HG02763 (cell line): Measurements from ENCODE around the gene EHF.
"Not testable (repeated sequence)": the region's sequence is repeated elsewhere in the genome, so short reads cannot be mapped to it uniquely, and the experiment has no call there.

Experiments
- ATAC-seq: cut with Tn5 transposase; IDR thresholded peaks from one replicate; pipeline ENCODE4 v1.9.1; 2021; ENCODE audit warnings: mild to moderate bottlenecking, moderate library complexity; ENCODE audit not compliant: unreplicated experiment

EHF gene

DNA sequence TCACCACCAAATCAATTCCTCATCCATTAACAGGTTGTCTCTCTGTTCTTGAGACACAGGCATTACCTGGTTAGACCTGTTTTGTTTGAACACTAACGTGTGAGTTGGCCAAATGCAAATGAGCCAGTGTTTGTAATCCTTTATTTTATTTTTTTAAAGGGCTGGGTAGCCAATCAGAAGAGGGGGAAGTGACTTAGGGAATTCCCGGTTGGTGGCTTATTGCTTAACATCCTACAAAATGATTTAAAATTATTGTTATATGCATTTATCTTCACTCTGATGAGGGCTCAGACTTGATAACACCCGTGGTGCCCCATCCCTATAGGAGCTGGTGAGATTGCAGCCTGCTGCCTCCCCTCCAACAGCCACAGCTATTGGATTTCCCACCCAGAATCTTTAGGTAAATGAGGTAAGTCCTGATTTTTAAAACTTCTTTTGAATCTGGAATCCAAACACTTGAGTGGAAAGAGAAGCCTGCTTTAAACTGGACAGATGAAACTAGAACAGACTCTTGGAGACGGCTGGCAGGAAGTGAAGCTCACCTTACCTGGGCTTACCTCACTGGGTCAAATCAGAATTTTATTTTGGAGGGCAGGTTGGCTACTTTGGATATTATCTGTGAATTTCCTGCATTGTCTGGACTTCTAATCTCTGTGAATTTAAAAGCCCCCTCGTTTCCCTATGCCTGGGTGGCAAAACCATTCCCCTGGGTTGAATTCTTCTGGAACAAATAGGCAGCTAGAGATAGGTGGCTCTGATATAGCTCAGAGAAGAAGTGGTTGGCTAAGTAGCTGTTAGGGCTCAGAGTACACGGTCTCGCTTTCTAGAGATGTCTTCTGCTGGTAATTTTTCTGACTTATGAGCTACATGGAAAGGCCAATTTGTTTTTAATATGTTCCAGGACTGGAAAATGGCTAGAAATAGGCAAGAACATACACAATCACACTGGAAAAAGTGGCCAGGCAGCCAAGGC is at the start of gene EHF:
Gene EHF, plus strand, starts transcription at position 274 of the 973 bp plus-strand sequence. CDS start 21,538 bp downstream, outside the sequence.
- no peak for ATAC-seq

DNA sequence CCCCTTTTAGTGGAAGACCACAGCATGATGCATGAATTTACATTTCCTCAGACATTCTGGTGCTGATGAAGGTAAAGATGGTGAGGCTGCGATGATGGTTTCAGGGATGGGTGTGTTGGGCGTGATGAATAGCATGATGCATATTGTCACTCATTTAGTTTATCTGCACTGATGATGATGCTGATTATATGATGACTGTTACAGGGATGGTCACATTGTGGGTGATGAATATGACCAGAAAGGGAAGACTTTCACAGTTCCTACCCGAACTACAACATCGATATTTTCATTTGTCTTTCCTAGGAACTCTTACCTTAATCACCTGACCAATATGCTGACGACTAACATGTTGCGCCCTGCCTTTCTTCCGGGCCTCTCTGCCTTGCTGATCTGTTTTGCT is 47.4 kb upstream of the EHF start:
- no peak for ATAC-seq

DNA sequence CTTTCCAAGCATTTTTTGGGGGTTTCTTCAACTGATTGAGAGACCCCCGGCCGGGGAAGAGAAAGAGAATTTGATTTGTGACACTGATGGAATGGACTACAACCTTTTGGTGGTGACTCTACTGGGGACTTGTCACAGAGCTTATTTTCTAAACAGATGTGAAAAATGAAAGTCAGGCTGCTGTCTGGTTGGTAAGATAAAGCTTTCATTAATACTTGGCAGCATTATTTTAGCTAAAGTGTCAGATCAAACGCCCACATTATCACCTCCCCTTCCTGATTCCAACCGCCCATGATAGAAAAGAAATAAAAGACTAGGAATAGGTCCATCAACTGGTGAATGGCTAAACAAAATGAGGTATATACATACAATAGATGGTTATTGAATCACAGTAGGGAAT is 45.6 kb upstream of the EHF start:
- no peak for ATAC-seq

DNA sequence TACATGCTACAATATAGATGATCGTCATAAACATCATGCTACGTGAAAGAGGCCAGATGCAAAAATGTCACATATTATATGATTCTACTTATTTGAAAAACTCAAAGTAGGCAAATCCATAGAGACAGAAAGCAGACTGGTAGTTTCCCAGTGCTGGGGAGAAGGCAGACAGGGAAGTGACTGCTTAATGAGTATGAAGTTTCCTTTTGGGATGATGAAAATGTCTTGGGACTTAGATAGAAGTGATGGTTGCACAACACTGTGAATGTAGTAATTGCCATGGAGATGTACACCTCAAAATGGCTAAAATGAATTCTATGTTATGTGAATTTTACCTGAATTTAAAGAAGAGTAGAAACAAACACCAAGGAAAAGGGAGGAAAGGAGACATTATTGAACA is 45.2 kb upstream of the EHF start:
- no peak for ATAC-seq

DNA sequence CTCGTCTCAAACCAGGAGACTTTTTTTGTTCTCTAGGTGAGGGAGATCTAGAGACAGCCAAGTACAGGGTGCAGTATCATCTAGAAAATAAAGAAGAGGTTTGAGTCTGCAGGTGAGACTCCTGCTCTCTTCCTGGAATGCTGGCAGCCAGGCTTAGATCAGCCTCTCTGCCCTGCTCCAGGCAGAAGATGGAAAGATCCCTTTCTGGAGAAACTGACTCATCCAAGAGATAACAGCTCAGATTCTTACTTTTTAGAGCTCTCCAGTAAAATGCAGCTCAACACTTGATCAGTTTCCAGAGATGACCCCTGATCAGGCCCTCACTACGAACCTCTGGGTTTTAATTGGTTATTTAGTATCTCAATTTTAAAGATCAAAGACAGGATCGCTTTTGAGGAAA is 44.6 kb upstream of the EHF start:
- ATAC-seq: no peak

DNA sequence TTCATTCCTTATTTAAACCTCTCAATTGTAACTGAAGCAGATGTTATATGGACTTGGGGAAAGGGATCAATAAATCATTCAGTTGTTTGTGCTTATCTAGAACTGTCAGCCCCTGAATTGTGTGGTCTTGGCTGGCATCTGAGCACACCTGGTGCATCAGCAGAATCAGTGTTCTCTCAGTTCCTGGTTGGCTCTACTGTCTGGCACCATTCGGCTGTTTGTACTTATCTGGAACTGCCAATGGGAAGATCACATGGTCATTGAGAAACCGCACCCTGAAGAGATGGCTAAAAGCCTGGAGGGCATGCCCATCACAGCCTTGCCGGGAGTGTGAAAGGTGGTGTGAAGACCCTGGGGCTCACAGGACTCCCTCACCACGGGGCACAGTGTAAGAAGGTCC is 37.1 kb upstream of the EHF start:
- no peak for ATAC-seq

DNA sequence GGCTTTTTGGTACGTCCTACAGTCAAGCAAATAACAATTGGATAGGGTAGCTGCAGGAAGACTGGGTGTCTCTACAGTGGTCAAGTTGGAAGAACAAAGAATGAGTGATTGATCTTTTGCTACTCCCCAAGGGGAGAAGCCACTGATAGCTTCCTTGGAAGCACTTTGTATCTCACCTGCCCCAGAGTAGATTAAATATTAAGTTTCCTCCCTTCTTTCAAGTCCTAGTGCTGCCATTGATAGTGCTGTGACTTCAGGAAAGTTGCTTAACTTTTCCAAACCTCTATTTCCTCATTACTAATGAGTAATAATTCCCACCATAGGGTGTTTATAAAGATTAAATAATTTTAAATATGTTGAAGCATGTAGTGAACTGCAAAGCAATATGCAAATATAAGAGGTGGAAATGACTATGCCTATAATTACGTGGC is 35.6 kb upstream of the EHF start:
- ATAC-seq: peak; percentile 17

DNA sequence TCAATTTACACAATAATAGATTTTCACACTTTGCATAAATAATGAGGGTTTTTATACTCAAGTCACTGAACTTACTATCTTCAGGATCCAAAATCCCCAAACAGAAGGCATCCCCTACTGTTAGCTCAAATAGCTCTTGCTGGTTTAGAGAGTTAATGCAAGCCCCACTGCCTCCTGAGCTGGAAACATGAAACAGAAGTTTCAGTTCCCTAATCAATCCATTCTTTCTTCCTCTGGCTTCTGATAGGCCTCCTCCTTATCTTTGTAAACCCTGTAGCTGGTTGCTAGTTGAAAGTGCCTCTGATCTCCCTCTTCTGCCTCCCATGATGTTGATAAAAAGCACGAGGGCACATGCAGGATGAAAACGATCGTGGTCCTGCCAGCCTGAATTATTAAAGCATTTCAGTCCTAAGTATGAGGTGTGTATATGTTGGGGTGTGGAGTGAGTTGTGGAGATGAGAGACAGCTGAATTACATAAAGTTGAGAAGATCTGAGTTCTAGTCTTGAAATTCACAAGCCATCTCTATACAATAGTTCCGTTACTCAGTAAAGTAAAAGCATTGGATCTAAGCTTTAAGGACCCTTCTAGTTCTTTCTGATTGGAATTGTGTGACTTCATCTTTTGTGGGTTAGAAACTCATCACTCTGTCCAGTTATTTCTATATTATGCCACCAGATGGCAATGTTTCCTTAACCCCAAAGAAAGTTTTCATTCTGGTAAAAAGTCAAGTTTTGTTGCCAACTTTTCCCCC is 35.0 kb upstream of the EHF start:
- peak; percentile 74 for ATAC-seq

DNA sequence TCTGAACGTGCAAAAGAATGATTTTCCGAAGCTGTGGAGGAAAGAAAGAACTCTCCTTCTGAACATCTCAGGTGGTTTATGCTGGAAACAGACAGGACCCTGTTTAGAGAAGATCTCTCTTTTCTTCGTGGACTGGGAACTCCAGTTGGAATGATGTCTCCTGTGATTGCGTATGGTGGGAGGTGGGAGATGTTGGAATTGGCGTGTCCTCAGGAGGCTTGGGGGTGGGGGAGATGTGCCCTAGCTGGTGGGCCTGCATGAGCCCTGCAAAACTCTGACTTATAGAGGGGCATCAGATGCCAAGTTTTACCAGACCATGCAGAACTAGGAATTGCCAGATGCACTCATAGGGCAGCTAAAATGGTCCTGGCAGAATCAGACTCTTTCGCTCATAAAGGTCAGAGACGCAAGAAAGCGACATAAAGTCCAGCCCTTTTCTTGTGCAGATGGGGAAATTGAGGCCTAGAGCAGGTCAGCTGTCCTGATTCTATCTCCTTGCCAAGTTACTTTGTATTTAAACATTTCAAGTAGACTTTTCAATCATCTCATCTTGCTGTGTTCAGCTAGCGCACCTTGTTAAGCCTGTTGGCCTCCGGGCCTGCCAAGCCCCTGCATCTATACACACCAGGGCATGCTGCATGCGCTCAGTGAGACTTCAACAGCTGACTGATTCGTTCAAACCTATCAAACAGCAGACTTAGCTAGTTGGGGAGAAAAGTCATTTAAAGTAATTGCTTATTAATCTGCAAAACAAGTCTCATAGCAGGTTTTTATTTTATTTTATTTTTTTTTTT is 34.2 kb upstream of the EHF start:
- ATAC-seq: no peak

DNA sequence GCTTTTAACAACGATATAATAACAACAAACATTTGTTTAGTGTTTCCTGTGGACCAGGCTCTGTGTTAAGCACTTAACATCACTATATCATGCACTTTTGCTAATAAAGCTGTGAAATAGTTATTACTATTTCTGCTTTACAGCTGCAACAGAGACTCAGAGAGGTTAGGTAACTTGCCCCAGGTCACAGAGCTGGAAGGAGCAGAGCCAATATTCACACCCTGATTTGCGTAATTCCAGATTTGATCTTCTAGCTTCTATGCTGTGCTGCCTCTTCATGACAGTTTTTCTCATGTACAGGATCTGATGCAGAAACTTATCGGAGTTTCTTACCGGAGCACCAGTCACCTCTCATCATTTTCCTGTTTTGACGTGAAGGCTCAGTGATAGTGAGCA is 33.6 kb upstream of the EHF start:
- no peak for ATAC-seq

DNA sequence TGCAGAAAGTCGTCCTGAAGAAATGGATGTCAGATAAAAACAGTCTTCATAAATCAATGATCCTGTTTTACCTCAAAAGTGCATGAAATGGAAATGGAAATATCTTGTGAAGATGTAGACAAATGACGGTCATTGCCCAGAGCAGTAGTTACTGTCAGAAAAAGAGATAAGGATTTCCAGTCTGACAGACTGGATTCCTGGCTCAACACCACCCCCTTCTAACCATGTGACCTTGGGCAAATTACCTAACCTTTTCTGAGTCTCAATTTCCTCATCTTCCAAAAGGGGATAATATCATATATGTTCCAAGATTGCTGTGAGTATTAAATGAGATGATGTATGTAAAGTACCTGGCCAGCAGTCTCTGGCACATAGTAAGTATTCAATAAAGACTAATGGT is 32.9 kb upstream of the EHF start:
- no peak for ATAC-seq

DNA sequence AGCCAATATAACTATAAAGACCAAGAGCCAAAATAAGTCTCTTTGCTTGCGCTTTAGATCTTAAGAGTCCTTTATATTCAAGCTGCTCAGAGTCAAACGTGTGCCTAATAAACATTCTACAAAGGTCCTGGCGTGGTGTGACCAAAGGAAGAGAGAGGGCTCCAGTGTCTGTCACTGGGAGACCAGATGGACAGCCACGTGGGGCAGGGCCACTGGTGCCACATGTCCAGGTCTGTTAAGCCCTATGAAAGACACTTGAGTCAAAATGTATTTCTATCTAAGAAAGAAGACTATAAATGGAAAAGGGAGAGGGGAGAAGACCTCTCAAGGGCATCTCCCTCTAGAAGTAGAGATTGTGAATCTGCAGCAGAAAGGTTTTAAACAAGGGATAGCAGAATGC is 32.2 kb upstream of the EHF start:
- no peak for ATAC-seq

DNA sequence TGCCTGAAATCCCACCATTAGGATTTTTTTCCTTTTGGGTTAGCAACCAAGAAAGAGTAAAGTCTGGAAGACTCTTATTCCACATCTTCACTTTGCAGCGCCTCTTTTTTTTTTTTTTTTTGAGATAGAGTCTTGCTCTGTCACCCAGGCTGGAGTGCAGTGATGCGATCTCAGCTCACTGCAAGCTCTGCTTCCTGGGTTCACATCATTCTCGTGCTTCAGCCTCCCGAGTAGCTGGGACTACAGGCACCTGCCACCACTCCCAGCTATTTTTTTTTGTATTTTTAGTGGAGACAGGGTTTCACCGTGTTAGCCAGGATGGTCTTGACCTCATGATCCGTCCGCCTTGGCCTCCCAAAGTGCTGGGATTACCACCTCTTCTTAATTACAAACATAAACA is 31.7 kb upstream of the EHF start:
- ATAC-seq: not testable (repeated sequence)

DNA sequence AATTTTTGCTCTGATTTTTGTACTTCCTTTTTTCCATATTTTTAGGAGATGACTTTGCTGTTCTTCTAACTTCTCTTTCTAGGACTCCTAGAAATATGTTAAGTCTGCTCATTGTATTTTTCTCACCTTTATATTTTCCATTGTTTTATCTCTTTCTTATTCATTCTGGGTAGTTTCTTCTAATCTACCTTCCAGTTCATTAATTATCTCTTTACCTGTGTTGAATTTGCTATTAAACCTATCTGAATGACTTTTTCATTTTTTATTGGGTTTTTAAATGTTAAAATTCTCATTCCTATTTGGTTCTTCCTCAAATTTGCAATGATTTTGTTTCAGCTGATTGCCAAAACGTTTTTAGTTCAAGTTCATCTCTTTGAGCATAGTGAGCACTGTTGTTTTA is 27.8 kb upstream of the EHF start:
- ATAC-seq: no peak

DNA sequence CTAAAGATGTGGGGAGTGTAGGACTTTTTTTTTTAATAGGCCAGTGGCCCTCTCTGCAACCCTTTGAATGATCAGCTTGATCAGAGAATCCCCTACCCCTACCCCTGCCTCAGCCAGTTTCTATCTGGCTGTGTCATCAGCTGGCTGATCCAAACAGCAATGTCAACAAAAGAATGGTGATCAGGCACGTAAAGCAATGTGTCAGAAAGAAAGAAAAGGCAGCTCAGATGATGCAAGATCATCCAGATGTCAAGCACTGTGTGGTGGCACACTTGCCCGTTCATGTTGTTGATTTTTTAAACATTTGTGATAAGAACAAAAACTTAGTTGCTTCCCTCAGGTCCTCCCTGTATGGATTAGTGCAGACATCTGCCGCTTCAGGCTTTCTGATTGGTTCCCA is 26.3 kb upstream of the EHF start:
- ATAC-seq: no peak

DNA sequence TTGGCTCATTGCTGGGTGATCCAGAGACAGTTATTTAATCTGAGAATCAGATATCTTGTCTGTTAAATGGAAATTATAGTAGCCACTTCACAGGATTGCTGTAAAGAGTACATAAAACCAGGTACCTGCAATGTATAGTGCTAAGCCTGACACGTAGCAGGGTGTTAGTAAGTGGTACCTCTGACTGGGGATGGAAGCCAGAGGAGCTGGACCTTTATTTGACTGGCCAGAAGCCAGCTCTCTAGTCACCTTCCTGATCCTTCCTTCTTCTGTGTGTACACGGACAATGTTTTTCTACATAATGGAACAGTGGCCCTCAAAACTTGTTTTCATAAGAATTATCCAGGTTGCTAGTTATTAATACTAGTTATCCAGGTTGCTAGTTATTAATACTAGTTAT is 25.5 kb upstream of the EHF start:
- ATAC-seq: no peak

DNA sequence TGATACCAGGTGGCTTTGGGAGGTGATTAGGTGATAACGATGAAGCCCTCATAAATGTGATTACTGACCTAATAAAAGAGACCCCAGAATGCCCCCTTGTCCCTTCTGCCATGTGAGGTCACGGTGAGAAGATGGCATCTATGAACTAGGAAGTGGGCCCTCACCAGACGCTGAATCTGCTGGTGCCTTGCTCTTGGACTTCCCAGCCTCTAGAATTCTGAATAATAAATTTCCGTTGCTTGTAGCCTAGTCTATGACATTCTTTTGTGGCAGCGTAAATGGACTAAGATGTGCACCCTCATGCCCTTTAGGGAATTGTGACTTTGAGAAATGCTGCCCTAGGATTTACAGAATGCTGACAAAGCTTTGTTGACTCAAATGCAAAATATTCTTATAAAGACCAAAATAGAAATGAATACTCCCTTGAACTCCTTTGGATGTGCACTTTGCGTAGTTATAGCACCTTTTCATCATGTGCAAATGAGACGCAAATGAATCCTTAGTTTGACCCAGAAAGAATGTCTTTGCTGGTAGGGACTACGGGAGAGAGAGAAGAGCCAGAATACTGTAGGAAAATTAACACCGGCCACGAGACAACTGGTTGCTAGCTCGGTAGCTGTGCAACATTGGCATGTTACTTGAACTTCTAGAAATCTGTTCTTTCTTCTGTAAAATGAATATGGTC is 24.8 kb upstream of the EHF start:
- ATAC-seq: no peak

DNA sequence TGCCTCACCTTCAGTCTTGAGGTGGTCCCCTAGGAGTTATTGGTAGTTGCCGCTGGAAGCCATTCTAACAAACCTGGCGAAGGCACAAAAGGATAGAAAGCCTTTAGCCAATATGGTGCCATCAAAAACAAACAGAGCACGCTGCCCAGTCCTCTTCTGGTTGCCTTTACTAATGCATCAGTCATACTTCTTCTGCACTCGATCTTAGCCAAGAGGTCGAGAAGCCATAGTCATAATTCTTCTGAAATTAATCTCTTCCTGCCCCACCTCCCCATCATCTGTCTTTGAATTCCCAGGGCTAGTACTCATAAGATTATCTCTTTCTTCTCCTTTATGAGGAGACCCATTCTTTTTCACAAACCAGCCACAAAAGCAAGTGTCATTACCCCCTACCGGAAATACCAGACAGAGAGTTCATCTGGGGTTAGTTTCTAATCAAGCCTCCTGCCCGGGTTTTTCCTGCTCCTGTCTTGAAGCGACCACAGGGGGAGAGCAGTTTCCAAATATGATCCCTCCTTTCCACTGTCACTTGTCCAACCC is 21.4 kb upstream of the EHF start:
- no peak for ATAC-seq

DNA sequence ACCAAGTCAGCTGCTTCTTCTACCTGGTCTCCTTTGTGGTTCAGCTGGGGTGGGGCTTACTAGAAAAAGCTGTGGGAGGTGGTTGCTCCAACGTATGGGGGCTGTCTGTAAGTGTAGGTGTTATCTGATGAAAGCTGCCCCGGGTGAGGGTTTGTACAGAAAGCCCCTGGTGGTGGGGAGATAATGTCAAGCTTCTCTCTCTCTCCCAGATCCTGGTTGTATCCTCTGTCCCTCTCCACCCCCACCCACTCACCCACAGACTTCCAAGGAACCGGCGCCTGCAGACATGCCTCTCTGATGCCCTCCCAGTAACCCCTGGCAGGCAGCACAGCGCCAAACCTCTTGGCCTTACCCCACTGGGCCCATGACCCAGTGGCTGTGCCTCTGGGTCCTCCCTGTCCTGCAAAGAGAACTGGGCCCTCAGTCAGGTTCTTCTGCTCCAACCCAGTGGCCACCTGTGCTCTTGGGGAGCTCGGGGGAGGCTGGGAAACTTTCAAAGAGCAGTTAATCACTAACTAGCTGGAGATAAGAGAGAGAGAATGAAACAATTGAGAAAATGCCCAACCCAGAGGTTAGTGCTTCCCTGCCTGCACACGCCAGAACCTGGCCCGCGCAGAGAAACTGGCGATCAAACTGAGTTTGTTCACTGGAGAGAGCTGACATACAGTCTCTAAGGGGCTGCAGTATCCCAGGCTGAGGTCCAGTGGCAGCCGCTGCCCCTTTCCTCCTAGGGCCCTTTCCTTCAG is 20.4 kb upstream of the EHF start:
- ATAC-seq: no peak

DNA sequence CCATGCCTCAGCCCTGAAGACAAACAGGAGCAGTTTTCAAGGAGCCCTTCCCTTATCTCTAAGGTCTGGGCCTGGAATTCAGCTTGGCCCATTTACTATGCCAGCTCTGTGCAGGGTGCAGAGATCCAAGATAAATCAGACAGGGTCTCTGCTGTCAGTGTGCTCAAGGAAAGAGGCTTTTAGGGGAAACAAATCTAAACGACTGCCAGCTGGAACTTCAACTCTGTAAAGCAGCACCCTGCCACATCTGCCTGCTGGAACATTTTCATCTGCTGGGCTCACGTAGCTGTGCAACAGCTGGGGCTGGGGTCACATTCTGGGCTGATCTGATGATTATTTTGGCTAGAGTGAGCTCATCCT is 19.8 kb upstream of the EHF start:
- no peak for ATAC-seq
